Hepatocyte (in vitro differentiated cells): ENCODE results near the gene NME8.

Experiments used
- EZH2 ChIP-seq: fragments of 200-600 bp; sonication (generic); IDR thresholded peaks from 2 replicates; pipeline ENCODE4 v1.6.1; 2016; ENCODE audit warnings: antibody characterized with exemption, mild to moderate bottlenecking, borderline replicate concordance
- TF ChIP-seq, protein P1 (sequence below): fragments of 200-600 bp; sonication (generic); IDR thresholded peaks from 2 replicates; pipeline ENCODE4 v1.5.1; 2016; ENCODE audit warnings: antibody characterized with exemption, mild to moderate bottlenecking; ENCODE audit not compliant: poor library complexity

DNA sequence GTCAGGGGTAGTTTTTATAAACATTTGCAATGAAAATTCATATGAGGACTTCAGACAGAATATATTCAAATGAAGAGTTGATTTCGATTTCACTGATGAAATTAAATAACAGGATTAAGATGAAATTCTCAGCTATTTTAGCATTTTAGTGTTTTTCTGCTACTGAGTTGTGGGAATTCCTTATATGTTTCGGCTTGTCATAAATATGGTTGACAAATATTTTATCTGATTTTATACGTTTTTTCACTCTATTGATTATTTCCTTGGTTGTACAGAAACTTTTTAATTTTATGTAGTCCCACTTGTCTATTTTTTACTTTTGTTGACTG, 14.6 kb upstream of the NME8 start:
- TF ChIP-seq, protein P1, sequence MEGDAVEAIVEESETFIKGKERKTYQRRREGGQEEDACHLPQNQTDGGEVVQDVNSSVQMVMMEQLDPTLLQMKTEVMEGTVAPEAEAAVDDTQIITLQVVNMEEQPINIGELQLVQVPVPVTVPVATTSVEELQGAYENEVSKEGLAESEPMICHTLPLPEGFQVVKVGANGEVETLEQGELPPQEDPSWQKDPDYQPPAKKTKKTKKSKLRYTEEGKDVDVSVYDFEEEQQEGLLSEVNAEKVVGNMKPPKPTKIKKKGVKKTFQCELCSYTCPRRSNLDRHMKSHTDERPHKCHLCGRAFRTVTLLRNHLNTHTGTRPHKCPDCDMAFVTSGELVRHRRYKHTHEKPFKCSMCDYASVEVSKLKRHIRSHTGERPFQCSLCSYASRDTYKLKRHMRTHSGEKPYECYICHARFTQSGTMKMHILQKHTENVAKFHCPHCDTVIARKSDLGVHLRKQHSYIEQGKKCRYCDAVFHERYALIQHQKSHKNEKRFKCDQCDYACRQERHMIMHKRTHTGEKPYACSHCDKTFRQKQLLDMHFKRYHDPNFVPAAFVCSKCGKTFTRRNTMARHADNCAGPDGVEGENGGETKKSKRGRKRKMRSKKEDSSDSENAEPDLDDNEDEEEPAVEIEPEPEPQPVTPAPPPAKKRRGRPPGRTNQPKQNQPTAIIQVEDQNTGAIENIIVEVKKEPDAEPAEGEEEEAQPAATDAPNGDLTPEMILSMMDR = no peak
- TF ChIP-seq EZH2 = no peak
